SU-DHL-6 (cell line): ENCODE data around the gene EMC7.
"Not testable (repeated sequence)": the region's sequence is repeated elsewhere in the genome, so short reads cannot be mapped to it uniquely, and the experiment has no call there.

Experiments
- H2AFZ ChIP-seq: fragments of 200-600 bp; sonication (generic); 2 replicates; pipeline ENCODE4 v1.6.1; 2014; ENCODE audit warnings: low read depth, mild to moderate bottlenecking, moderate library complexity, mixed read lengths, antibody characterized with exemption, low read length; ENCODE audit not compliant: severe bottlenecking
- H3F3A ChIP-seq: fragments of 200-600 bp; shearing (Covaris generic); 2 replicates; pipeline ENCODE4 v1.6.0; 2016; ENCODE audit warnings: antibody characterized with exemption, mild to moderate bottlenecking; ENCODE audit not compliant: insufficient read depth
- H3K27ac ChIP-seq: fragments of 200-600 bp; sonication (generic); 2 replicates; pipeline ENCODE4 v1.5.1; 2016; ENCODE audit warnings: low read depth, mild to moderate bottlenecking, low read length, moderate library complexity, mixed read lengths
- H3K27me3 ChIP-seq: fragments of 200-600 bp; sonication (generic), shearing (Covaris generic); 2 replicates; pipeline ENCODE4 v1.6.0; 2014; ENCODE audit warnings: mild to moderate bottlenecking, low read length
- H3K36me3 ChIP-seq: fragments of 200-600 bp; sonication (generic); 2 replicates; pipeline ENCODE4 v1.6.1; 2014; ENCODE audit warnings: mild to moderate bottlenecking, low read length, mixed read lengths
- H3K4me2 ChIP-seq: fragments of 300-600, 200-600 bp; shearing (Covaris generic), sonication (generic); 2 replicates; pipeline ENCODE4 v1.6.0; 2014; ENCODE audit warnings: low read length, low read depth, mild to moderate bottlenecking; ENCODE audit not compliant: poor library complexity, severe bottlenecking
- H3K4me3 ChIP-seq: fragments of 200-600 bp; sonication (generic); 2 replicates; pipeline ENCODE4 v1.5.1; 2014; ENCODE audit warnings: antibody characterized with exemption, low read length, mild to moderate bottlenecking, mixed read lengths; ENCODE audit not compliant: insufficient read depth, poor library complexity, severe bottlenecking
- H3K79me2 ChIP-seq: fragments of 200-600 bp; sonication (generic); 2 replicates; pipeline ENCODE4 v1.6.1; 2014; ENCODE audit warnings: mild to moderate bottlenecking, low read length, moderate library complexity; ENCODE audit not compliant: insufficient read depth
- H3K9ac ChIP-seq: fragments of 200-600 bp; sonication (generic); 2 replicates; pipeline ENCODE4 v1.7.0; 2014; ENCODE audit warnings: mild to moderate bottlenecking, low read length
- H3K9me2 ChIP-seq: fragments of 200-600 bp; sonication (generic); replicated peaks from 2 replicates; pipeline ENCODE4 v1.6.1; 2014; ENCODE audit warnings: low read length; ENCODE audit not compliant: insufficient read depth
- H3K9me3 ChIP-seq: fragments of 200-600 bp; sonication (generic); 2 replicates; pipeline ENCODE4 v1.6.1; 2014; ENCODE audit warnings: low read length, mixed read lengths; ENCODE audit not compliant: insufficient read depth
- H4K20me1 ChIP-seq: fragments of 200-600 bp; sonication (generic); 2 replicates; pipeline ENCODE4 v1.6.1; 2014; ENCODE audit warnings: low read depth, mild to moderate bottlenecking, antibody characterized with exemption, low read length, moderate library complexity, mixed read lengths
- CTCF ChIP-seq: fragments of 200-600 bp; sonication (generic); IDR thresholded peaks from one replicate; pipeline ENCODE4 v1.5.1; 2017; ENCODE audit warnings: antibody characterized with exemption, mild to moderate bottlenecking, low read length, moderate library complexity; ENCODE audit not compliant: insufficient read depth, poor library complexity, severe bottlenecking
- EZH2phosphoT487 ChIP-seq: fragments of 200-600 bp; sonication (generic), shearing (Covaris generic); conservative IDR thresholded peaks from 2 replicates; pipeline ENCODE4 v1.6.1; 2018; ENCODE audit warnings: mild to moderate bottlenecking, antibody characterized with exemption, low read length, moderate library complexity, mixed read lengths

Gene EMC7

GRCh38 chr15:34054081-34054707 lies 47.5 kb downstream of the EMC7 start:
- TF ChIP-seq CTCF = no peak
- no peak for TF ChIP-seq EZH2phosphoT487
- Histone ChIP-seq H3K4me2 (no peak overlapping the region), H4K20me1 (no peaks in the 10 kb centered on the region), H3K9me3 (no peaks in the 10 kb centered on the region), H3K36me3 (0 out of 2 replicates have a peak, but pooled peaks cover 3% of the 10 kb centered on the region), H2AFZ (no peak overlapping the region), H3K9ac (no peak overlapping the region), H3K79me2 (no peaks in the 10 kb centered on the region), H3K9me2 (no peaks in the 10 kb centered on the region), H3F3A (no peaks in the 10 kb centered on the region), H3K27me3 (no peaks in the 10 kb centered on the region), H3K27ac (no peak overlapping the region), H3K4me3 (no peak overlapping the region)

- not testable (repeated sequence) for H3F3A ChIP-seq
These were observed 51.3 kb downstream of the EMC7 start for GRCh38 chr15:34050385-34050784.

GRCh38 chr15:34049112-34049511 lies 52.5 kb downstream of the EMC7 start:
- Histone ChIP-seq H3K79me2 (no peaks in the 10 kb centered on the region), H3K36me3 (0 out of 2 replicates have a peak, but pooled peaks cover 3% of the 10 kb centered on the region), H2AFZ (no peak overlapping the region), H3K9me2 (no peaks in the 10 kb centered on the region), H3K27me3 (no peaks in the 10 kb centered on the region), H3K9ac (no peak overlapping the region), H3F3A (no peaks in the 10 kb centered on the region), H3K9me3 (no peaks in the 10 kb centered on the region), H3K27ac (no peak overlapping the region), H3K4me2 (no peak overlapping the region), H3K4me3 (no peak overlapping the region), H4K20me1 (no peaks in the 10 kb centered on the region)
- TF ChIP-seq EZH2phosphoT487 = no peak
- no peak for TF ChIP-seq CTCF

More at GRCh38 chr15:34050385-34050784, 51.3 kb downstream of the EMC7 start:
- H3K27ac ChIP-seq, H3K36me3 ChIP-seq, H3K9ac ChIP-seq, H2AFZ ChIP-seq, H3K4me3 ChIP-seq, H3K4me2 ChIP-seq, H3K9me2 ChIP-seq, H3K27me3 ChIP-seq, H4K20me1 ChIP-seq, H3K9me3 ChIP-seq, H3K79me2 ChIP-seq: not testable (repeated sequence)

GRCh38 chr15:34047893-34048775 lies 53.5 kb downstream of the EMC7 start:
- Histone ChIP-seq H3K4me3 (no peak overlapping the region), H3K27ac (no peak overlapping the region), H2AFZ (no peak overlapping the region), H3K27me3 (no peaks in the 10 kb centered on the region), H4K20me1 (no peaks in the 10 kb centered on the region), H3K79me2 (no peaks in the 10 kb centered on the region), H3K9me3 (no peaks in the 10 kb centered on the region), H3K9ac (no peak overlapping the region), H3F3A (no peaks in the 10 kb centered on the region), H3K4me2 (no peak overlapping the region), H3K36me3 (0 out of 2 replicates have a peak, but pooled peaks cover 3% of the 10 kb centered on the region), H3K9me2 (no peaks in the 10 kb centered on the region)
- TF ChIP-seq EZH2phosphoT487 (no peak), CTCF (no peak)
